Fibroblast of the aortic adventitia (primary cell): ENCODE data around the gene ZNF497. TPM values are rescaled to one million over a fixed set of nuclear protein-coding genes. Genes with fewer than 3 reads are reported as not detected.

Source experiments
- DNase-seq: peaks from one replicate; pipeline ENCODE4 v3.0.0-alpha.2; 2010; ENCODE audit warnings: low read depth
- H3K4me3 ChIP-seq: 2 replicates; pipeline ENCODE4 v1.5.1; 2011; ENCODE audit warnings: low read depth, mild to moderate bottlenecking, control low read depth, low read length, moderate library complexity
- total RNA-seq: library from RNA; depleted of rRNA; stranded (reverse); fragments of >200 nt; gene quantifications from 2 replicates; pipeline ENCODE4 v1.2.3, GENCODE V29; 2012; ENCODE audit warnings: low replicate concordance
- TF ChIP-seq, protein P1 (sequence below): IDR thresholded peaks from 2 replicates; pipeline ENCODE4 v1.5.1; 2011; ENCODE audit warnings: mild to moderate bottlenecking, low read length, control low read depth, inconsistent platforms; ENCODE audit not compliant: insufficient read depth

ZNF497 gene
- total RNA-seq, 1 donor, result 1.1 TPM

DNA sequence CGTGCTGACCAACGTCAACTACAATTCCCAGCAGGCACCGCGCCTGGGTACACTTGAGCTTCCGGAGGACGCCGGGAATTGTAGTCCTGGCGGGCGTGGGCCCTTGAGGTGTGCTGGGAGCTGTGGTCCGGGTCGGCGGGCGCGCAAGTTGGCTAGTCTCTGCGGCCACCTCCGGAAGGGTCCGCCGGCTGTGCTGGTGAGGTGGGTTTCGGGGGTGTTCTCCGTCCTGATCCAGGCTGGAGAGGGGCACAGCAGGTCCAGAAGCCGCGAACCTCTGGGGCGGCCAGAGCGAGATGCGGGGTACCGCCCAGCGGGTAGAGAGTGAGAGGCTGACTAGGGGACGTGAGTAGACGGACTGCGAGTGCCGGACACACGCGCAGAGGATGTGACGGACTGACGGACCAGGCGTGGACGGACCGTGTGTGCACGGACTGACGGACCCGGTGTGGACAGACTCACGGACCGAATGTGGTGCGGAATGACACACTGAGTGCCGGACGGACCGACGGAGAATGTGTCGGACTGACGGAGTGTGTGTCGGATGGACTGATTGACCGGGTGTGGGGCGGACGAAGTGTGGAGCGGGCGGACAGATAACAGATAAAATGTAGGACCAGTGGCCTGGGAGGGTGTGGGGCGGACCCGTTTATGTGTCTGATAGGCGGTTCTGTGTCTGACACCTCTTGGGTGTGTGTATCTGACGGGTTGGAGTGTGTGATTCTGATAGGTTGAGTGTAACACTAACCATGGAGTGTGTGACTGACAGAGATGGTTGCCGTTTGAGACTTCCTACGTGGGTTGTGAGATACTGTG, 35.4 kb downstream of the ZNF497 start, which contains the start of gene ZSCAN22:
TSS of gene ZSCAN22 (plus strand) at position 81 of the 813 bp plus-strand sequence. CDS start 7,809 bp downstream, outside the sequence.
- peak within 1 kb of the TSS; percentile 78 for H3K4me3 ChIP-seq
- TF ChIP-seq, protein P1, sequence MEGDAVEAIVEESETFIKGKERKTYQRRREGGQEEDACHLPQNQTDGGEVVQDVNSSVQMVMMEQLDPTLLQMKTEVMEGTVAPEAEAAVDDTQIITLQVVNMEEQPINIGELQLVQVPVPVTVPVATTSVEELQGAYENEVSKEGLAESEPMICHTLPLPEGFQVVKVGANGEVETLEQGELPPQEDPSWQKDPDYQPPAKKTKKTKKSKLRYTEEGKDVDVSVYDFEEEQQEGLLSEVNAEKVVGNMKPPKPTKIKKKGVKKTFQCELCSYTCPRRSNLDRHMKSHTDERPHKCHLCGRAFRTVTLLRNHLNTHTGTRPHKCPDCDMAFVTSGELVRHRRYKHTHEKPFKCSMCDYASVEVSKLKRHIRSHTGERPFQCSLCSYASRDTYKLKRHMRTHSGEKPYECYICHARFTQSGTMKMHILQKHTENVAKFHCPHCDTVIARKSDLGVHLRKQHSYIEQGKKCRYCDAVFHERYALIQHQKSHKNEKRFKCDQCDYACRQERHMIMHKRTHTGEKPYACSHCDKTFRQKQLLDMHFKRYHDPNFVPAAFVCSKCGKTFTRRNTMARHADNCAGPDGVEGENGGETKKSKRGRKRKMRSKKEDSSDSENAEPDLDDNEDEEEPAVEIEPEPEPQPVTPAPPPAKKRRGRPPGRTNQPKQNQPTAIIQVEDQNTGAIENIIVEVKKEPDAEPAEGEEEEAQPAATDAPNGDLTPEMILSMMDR, result no peak
- DNase-seq, result peak; percentile 96

DNA sequence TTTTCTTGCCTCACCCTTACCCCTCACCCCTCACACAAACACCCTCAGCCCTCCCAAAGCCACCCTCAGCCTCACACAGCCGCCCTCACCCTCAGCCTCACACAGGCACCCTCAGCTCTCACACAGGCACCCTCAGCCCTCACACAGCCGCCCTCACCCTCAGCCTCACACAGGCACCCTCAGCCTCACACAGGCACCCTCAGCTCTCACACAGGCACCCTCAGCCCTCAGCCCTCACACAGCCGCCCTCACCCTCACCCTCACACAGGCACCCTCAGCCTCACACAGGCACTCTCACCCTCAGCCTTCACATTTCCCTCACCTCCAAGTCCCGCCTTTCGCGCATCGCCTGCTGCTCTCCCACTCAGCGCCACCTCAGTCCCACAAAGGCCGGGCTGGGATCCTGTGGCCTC, 36.0 kb downstream of the ZNF497 start:
- TF ChIP-seq, protein P1, result no peak
- DNase-seq, result no peak
- peak overlapping the region; percentile 78 for H3K4me3 ChIP-seq

GRCh38 chr19:58325311-58326022, 37.1 kb downstream of the ZNF497 start:
- no peak for DNase-seq
- TF ChIP-seq, protein P1, result no peak
- H3K4me3 ChIP-seq, result peak overlapping the region; percentile 78

DNA sequence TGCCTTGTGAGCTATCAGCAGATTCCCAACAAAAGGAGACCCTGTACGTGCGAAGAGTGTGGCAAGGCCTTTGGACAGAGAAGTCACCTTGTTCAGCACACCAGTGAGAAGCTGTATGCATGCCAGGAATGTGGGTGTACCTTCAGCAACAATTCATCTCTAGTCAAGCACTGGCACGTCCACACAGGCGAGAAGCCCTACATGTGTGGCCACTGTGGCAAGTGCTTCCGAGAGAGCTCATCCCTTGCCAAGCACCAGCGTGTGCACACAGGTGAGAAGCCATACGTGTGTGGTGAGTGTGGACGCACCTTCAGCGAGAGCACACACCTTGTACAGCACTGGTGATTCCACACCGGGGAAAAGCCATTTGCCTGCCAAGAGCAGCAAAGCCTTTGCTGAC, 43.3 kb downstream of the ZNF497 start:
- DNase-seq, result no peak
- TF ChIP-seq, protein P1, result no peak

GRCh38 chr19:58318297-58318696, 44.3 kb downstream of the ZNF497 start:
- TF ChIP-seq, protein P1, result no peak
- no peak overlapping the region for H3K4me3 ChIP-seq
- no peak for DNase-seq

More for the DNA sequence above, 43.3 kb downstream of the ZNF497 start:
- no peak overlapping the region for H3K4me3 ChIP-seq

GRCh38 chr19:58317476-58318072, 45.0 kb downstream of the ZNF497 start:
- TF ChIP-seq, protein P1, result no peak
- no peak overlapping the region for H3K4me3 ChIP-seq
- peak; percentile 62 for DNase-seq
